Activated CD4-positive, alpha-beta T cell treated with anti-CD3 and anti-CD28 coated beads, Interleukin-2, Interleukin-6, amounts not matched to agents 100 ng/mL and 50 ng/mL, durations not matched to agents 16 hours and 8 hours (primary cell): ENCODE measurements around the gene FN3K.
A peak's percentile ranks its signal among the peaks of the same experiment; 100 is the strongest.

Experiments
- DNase-seq: peaks from one replicate; pipeline ENCODE4 v3.0.0-alpha.2; 2020

Gene FN3K

DNA sequence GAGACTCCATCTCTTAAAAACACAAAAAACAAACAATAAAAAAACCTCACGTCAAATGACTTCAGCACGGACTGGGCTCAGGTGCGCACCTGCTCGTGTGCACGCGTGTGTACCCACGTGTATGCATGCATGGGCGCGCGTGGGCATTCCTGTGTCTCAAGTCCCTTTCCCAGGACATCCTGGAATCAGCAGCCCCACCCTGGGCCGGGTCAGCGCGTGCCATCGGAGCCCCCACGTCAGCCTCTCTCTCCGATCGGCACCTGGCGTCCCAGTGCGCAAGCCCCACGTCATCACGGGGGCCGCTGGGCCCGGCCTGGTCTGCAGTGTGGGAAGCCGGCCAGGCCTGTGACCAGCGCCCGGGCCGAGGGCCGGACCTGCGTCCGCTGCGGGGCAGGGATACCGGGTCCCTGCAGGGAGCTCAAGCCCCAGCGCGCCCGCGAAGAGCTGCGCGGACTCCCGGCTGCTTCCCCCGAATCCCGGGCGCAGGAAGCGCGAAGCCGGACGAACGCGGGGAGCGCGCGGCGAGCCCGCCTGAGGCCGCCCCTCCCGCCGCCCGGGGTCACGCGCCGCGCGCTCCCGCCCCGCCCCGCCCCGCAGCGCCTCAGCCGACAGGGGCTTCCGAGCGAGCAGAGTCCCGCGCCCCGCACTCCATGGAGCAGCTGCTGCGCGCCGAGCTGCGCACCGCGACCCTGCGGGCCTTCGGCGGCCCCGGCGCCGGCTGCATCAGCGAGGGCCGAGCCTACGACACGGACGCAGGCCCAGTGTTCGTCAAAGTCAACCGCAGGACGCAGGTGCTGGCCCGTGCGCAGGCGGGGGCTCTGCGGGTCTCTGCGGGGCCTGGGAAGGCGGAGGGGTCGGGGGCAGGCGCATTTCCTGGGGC is at the start of gene FN3K:
TSS of gene FN3K (plus strand) at position 629 of the 880 bp plus-strand sequence. CDS start at position 651, 22 bp downstream.
- DNase-seq, result no peak

DNA sequence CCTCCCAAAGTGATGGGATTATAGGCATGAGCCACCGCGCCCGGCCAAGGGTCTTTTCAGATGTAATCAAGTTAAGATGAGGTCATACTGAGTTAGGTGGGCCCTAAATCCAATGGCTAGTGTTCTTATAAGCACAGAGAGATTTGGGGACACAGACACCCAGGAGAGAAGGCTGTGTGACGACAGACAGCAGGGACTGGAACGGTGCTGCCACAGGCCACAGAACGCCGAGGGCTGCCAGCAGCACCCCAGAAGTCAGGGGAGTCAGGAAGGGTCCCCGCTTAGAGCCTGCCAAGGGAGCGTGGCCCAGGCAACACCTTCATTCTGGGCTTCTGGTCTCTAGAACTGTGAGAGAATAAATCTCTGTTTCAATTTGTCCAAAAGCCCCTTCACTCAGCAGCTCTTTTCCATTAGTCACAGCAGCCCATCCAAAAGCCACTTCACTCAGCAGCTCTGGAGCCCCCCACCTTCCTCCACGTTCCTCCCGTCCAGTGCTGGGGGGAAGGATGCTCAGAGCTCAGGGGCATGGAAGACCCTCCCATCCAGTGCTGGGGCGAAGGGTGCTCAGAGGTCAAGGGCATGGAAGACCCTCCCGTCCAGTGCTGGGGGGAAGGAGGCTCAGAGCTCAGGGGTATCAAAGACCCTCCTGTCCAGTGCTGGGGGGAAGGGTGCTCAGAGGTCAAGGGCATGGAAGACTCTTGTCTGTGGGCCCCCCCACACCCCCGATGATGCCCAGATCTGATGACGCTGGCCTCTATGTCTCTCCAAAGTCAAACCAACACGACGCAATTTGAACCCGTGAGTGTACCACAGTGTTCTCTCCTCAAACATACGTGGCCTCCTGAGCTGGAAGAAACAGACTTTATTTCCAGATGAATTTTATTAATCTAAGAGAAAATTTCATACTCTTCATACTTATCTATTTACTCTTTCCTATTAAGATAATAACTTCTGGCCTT is 48.8 kb upstream of the FN3K start:
- no peak for DNase-seq

DNA sequence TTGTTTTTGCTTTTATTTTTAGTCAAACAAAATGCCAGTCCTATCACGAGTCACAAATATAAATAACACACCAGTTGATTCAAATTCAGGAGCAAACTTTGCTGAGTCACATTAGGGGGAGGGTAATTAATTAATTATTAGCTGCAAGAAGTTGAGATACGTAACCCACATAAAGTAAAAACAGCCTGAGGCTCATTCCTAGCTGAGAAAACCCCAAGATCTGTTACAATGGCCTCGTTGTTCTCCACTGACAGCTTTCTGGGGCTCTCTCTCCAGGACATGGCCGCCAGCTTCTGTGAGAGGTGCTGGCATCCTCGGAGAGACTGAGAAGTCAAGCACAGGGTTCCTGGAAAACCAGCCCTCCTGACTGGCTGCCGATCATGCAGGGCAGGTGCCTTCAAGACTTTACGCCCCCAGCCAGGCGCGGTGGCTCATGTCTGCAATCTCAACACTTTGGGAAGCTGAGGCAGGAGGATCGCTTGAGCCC is 48.0 kb upstream of the FN3K start:
- no peak for DNase-seq

DNA sequence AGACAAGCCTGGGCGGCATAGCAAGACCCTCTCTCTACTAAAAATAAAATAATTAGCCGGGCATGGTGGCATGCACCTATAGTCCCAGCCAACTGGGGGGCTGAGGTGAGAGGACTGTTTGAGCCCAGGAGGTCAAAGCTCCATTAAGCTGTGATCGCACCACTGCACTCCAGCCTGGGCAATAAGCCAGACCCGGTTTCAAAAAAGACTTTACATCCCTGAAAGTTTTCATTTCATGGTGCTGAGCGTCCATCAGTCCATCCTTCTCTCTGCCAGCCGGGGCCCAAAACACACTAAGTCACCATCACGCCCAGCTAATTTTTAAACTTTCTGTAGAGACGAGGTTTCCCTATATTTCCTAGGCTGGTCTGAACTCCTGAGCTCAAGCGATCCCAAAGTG is 47.5 kb upstream of the FN3K start:
- DNase-seq, result no peak

DNA sequence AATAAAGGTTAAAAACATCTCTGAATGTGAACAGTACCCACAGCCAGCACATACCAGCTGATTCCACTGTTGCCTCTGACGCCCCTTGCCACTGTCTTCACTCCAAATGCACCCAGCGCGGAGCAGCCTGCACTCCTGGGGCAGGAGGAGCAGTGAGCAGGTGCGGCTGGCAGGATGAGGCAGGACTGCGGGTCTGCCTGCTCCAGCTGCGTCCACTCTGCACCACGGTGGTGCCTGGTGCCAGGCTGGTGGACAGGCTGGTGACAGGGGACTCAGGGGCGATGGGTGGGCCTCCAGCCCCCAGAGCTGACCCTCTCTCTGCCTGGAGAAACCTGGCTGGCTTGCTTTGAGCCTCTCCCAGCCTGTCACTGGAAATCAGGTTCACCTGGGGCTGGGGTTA is 46.3 kb upstream of the FN3K start:
- no peak for DNase-seq

DNA sequence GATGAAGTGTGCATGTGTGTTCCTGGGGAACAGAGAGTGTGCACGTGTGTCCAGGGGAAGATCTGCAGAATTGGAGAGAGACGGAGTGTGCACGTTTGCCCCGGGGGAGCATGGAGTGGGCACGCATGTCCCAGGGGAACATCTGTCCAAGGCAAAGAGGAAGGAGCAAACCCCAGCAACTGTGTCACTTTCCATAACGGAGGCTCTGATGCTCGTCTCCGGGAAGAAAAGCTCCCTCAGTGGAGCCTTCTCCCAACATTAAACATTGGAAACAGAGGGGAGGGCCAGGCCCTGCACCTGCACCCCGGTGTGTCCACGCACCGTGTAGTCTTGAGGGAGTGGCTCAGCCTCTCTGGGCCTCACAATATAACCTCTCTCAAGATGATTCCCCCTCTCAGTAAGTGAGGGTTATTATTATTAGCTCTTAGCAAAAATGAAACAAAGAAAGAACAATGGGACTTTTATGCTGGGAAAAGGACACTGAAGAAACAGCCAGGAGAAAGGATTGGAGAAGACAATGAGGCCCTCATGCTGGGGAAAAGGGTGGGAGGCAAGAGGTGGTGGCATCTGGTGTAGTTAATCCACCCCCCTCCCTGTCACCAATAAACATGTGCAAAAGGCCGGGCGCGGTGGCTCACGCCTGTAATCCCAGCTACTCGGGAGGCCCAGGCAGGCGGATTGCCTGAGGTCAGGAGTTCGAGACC is 44.5 kb upstream of the FN3K start:
- no peak for DNase-seq

DNA sequence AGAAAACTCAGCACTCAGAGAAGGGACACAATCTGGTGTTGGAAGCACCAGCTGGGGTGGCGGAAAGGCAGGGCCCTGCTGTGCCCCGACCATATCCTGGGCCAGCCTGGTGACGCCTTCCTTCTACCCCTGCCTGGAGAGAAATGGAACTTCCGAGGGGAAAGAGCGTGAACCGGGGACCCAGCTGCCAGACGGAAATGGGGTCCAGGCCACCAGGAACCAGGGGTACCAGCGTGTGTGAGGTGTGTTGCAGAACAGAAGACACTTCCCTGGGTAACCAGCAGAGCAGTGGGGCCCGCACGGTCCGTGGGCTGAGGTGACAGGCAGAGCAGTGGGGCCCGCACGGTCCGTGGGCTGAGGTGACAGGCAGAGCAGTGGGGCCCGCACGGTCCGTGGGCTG is 43.7 kb upstream of the FN3K start:
- DNase-seq, result no peak

DNA sequence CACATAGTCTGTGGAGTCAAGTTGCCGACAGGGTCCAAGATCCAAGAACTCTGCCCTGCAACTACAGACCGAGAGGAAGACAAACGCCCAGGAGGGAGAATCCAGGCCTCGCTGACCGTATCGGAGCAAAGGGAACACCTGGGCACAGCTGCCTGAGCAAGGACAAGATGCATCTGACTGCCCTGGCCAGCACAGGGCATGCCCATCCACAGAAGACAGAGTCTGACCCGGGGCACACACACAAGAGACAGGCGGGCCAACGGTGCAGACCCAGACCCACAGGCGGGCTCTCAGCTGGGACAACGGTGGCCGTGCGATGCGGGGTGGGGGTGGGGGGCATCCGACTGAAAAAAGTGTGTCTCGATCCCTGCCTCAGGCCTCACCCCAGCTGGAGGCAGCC is 43.1 kb upstream of the FN3K start:
- no peak for DNase-seq

DNA sequence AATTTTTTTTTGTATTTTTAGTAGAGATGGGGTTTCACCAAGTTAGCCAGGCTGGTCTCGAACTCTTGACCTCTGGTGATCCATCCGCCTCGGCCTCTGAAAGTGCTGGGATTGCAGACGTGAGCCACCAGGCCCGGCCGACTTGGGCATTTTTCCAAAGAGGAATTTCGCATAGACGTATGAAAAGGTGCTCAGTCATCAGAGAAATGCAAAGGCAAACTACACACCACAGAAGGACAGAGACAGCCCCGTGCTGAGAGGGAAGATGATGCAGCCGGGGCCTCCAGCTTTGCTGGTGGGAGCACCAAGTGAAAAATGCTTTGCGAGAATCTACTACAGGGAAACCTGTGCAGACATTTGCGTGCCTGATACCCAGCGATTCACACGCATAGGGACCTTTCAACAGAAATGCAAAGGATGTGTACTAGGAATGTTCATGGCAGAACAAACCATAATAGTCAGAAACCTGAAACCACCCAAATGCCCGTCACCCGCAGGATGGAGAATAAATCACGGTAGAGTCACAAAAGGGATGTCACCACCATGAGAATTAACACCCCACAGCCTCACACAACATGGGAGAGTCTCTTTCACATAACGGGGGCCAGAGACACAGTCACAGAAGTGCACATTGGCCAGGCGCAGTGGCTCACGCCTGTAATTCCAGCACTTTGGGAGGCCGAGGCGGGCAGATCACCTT is 42.1 kb upstream of the FN3K start:
- DNase-seq, result no peak

DNA sequence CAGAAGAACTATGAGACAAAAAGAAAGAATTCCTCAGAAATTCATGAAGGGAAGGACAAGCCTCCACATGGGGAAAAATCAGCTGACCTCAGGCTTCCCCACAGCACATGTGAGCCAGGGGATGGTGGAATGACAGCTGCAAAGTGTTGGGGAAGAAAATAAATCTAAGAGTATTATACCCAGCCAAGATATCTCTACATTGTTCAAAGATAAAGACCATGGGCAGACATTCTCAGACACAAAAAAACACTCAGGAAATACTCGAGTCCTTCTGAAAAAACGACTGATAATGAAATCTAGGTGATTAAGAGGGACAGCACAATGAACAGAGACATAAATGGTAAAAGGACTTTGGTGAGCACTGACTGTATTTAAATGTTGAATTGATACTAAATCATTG is 40.8 kb upstream of the FN3K start:
- no peak for DNase-seq

DNA sequence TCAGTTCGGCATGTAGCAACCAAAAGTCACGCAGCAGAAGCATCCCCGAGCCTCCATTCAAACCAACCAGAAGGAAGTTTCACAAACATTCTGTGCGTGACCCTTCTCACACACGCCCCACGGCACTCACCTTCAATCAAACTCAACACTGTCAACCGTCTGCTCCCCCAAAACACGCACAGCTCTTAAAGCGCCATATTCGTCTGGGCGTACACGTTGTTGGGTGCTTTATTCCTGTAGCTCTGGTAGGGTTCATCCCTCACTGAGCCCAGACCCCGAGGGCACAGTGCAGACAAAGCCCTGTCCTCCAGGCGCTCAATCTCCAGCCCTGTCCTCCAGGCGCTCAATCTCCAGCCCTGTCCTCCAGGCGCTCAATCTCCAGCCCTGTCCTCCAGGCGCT is 39.2 kb upstream of the FN3K start:
- no peak for DNase-seq

DNA sequence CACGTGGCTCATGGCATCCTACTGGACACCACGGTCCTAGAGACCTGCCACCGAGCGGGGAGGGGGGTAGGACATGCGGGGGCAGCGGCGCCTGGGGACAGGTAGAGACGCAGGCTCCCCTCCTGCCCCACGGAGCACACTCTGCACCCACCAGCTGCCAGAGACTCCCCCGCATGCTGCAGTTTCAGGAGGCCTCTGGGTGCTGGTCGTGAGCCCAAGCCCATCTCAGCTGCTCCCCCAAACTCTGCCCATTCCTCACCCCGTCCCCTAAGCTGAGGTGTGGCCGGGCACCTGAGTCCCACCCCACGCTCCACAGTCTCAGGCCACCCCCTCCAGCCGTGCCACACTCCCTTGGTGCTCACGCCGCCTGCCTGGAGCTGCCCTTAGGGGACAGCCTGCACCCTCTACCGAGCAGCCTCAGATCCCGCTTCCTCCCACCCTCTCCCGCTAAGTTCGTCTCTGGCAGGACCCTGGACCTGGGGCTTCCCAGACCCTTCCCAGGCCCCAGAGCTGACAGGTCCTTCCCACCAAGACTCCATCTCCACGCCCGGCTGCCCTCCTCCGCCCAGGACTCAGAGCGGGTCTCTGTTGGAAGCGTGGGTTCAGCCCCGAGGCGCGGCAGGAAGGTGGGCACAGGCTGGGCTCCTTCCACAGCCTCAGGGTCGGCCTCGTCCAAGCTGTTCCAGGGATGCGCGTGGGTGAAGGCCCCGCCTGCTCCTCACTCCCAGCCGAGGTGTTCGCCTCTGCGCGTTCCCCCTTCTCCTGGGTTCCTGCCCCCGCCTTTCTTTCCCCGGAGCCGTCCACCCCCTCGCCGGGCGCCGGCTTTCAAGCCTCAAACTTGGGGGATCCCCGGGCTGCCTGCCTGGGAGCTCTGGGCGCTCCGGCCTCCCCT is 38.3 kb upstream of the FN3K start:
- DNase-seq, result no peak

DNA sequence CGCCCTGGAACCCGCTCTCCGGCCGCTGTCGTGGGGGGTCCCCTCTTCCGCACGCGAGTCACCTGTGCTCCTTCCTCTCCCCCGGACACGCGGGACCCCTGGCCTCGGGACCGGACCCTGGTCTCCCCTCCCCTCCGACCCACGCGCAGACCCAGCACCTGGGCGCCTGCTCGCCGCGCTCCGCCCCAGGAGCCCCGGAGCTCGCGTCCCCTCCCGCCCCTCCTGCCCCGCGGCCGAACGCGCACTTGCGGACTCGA is 37.7 kb upstream of the FN3K start:
- no peak for DNase-seq

DNA sequence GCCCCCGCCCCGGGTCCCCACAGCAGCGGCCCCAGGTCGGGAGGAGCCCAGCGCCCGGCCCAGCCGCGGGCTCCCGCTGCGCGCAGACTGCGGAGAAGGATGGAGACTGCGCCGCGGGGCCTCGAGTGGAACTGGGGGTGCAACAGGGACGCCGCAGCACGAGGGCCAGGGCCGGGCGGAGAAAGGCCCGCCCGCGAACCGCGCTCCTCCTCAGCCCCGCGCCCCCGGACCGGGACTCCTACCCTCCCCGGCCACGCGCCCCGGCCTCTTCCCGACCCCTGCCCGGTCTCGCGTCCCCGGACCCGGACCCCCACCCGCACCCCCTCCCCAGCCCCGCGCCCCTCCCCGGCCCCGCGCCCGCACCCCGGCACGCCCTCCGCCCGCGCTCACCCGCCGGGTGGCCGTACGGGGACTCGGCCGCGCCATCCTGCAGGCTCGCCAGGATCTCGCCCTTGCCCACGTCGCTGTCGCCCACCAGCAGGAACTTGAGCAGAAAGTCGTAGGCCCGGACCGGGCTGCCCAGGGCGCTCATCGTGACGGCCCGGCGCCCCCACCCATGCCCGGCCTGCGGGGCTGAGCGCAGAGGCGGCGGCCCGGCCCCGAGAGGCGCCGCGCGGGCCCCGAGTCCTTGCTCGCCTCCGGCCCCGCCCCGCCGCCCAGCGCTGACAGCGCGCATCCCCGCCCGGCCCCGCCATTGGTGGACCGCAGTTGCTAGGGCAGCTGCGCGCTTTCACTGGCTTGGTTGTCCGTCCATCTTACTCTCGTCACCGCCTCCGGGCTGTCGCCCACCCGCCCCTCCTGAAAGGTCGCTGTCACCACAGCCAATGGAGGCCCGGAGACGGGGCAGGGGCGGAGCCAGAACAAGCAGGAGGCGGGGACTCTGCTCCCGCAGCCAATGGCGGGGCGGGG is 37.1 kb upstream of the FN3K start, which contains the start of gene RAB40B:
TSS of gene RAB40B (minus strand) at position 634 of the 909 bp plus-strand sequence. CDS start at position 532, 102 bp downstream.
- DNase-seq, result peak; percentile 98

DNA sequence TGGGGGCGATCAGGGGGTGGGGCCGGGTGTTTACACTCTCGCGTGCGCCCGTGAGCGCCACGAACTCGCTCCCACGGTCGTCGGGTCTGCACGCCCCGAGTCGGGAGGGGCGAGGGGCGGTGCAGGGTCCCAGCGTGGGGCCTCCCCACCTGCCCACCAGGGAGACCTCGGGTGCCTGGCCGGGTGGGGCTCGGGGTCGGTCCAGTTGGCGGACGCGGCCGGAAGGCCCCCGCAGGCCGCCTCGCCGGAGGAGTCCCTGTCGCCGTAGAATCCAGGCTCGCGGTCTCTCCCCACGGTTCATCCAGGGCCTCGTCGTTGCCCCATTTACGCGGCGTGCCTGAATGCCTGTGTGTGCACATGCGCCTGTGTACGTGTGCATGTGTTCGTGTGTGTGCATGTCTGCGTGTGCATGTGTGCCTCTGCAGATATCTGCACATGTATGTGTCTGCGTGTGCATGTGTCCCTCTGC is 36.4 kb upstream of the FN3K start:
- DNase-seq, result no peak

DNA sequence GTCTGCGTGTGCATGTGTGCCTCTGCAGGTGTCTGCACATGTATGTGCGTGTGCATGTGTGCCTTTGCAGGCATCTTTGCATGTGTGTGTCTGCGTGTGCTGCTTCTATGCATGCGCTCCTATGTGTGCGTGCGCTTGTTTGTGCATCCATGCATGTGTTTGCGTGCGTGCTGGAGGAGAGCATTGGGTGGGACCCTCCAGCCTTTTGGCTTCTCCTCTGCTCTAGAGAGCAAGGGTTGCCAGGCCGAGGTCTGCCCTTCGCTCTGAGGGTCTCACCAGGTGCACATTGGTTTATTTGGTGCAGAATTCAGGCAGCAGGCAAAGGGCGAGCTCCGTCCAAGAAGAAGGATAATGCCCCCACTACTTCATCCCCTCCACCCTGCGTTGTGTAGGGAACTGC is 35.9 kb upstream of the FN3K start:
- DNase-seq, result no peak

DNA sequence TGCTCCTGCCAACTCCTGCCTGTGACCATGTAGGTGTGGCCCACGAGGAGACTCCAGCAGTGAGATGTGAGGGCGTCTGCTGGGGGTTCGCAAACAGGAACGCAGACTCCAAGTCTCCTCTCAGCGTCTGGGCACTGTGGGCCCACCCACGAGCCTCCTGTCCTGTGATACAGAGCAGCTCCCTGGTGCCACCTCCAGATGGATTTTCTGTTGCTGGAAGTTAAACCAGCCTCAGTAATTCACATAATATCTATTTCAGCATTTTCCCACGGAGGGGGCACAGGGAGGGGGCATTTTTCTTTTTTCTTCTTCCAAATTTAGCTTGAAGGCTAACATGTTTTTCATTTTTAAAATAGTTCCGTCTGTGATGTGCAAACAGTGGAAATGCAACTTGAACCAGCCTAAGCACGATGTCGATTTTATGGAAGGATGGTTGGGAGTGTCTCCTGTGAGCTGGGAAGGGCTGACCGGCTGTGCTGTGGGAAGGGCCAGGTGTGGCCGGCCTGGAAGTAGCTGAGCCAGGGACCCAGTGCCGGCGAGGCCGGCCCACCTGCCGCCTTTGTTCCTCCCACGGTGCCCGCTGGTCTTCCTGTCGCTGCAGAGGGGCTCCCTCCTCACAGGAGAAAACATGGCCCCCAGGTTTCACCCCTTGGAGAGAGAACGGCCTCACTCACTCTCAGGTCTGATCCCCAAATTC is 33.0 kb upstream of the FN3K start:
- no peak for DNase-seq

DNA sequence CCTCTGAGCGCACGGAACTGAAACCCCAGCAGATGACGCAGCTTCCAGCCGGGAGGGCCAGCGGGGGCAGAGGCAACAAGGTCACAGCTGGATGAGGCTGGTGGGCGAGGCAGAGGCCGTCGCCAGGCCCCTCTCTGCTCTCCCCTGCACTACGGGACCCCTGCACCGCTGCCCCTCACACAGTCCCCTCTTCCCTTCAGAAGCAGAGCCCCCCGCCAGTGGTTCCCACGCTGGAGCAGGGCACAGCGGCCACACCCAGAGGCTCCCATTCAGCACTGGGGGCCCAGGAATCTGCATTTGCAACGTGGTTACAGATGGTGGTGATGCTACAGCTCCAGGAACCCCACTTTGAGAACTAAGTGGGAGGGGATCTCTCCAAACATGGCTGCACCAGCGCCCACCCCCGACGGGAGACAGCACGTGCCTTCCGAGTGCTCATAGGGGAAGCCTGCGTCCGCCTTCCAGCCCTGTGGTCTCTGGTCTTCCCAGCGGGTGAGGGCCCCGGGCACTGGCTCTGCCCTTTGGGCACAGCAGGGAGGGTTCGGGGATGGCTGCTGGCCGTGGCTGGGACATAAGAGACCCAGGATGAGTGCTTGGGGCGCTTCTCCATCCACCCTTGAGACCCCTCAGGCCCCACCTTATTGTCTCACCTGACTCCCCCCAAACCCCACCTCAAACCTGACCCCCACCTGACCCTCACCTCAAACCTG is 32.2 kb upstream of the FN3K start:
- DNase-seq, result no peak
